ENCODE data around the gene NPAS3. TPM values are rescaled to one million over a fixed set of nuclear protein-coding genes. Genes with fewer than 3 reads are reported as not detected.

NPAS3 gene
- total RNA-seq, 2 donors from 2014 or later, result 2.4 TPM

DNA sequence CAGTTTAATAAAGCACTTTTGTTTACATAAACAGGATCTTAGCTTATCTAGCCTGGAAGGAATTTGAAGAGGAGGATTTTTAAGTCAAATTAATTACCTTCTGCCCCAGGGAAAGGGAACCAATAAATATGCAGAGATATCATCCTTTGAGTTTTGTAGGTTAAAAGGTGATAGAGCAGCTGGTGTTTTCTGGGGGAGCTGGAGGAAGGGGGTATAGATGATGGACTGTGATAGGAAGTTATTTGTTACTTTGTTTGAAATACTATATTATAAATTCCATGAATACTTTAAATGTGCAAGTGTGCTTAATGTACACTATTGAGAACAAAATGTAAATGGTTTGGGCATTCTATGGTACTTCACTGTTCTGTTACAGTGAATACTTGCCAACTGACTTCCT lies 55.2 kb downstream of the NPAS3 start:
- ATAC-seq (no peak), DNase-seq (no peak)
- intact Hi-C loops (cut with DNase I), result no loop called here

DNA sequence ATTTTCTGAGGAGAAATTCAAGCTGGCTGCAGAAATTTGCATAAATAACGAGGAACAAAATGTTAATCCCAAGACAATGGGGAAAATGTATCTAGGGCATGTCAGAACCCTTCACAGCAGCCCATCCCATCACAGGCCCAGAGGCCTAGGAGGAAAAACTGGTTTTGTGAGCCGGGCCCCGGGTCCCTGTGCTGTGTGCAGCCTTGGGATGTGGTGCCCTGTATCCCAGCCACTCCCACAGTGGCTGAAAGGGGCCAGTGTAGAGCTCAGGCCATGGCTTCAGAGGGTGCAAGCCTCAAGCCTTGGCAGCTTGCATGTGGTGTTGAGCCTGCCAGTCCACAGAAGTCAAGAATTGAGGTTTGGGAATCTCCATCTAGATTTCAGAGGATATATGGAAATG lies 57.7 kb downstream of the NPAS3 start:
- DNase-seq, result no peak
- intact Hi-C loops (cut with DNase I), result loop anchor here in 1 of 2 donors (5.0 kb wide), 1 partner anchor 419 kb away; no protein-coding TSS in a partner anchor
- ATAC-seq, result no peak

DNA sequence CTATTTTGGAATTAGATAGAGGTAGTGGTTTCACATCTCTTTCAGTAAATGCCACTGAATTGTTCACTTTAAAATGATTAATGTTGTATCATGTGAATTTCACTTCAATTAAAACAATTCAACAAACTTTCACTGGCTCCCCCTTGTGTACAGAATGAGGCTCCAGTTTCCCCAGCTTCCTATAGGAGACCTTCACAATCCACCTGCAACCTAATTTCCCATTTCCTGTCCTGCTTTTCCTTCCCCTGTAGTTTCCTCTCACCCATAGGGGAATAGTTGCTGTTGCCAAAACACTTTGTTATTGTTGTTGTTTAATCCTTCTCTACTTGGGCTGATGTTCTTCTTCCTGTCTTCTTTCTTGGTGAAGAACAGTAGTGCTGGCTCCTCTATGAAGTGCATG lies 59.8 kb downstream of the NPAS3 start:
- ATAC-seq, result no peak
- intact Hi-C loops (cut with DNase I), result loop anchor here in 1 of 2 donors (5.0 kb wide), 1 partner anchor 421 kb away; no protein-coding TSS in a partner anchor
- no peak for DNase-seq

DNA sequence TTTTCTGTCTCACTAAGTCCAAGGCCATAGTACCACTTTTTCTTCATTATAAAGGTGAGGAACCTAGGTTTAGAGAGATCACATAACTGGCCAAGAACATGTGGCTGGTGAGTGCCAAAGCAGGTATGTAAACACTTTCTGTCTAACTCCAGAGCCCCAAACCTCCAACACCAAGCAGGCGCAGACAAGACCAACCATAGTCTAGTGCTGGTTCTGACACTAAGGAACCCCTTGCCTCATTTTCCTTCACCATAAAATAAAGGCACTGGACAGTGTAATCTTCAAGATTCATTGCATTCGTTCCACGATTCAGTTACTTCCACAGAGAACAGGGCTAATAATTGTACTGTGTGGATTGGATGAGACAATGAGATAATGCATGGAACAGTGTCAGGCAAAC lies 71.0 kb downstream of the NPAS3 start:
- ATAC-seq, result no peak
- no peak for DNase-seq
- intact Hi-C loops (cut with DNase I), result no loop called here

DNA sequence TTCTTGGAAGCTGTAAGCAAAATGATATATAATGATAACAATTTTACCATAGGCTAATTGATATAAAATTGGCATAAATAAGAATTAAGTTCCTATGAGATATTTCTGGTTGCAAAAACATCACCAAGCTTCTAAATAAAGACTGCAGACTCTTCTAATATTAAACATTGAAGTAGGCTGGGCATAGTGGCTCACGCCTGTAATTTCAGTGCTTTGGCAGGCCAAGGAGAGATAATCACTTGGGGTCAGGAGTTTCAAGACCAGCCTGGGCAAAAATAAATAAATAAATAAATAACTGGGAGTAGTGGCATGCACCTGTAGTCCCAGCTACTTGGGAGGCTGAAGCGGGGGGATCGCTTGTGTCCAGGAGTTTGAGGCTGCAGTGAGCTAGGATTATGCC lies 71.8 kb downstream of the NPAS3 start:
- ATAC-seq (peak in 1 of 2 donors; percentile 44), DNase-seq (no peak)
- intact Hi-C loops (cut with DNase I), result no loop called here

DNA sequence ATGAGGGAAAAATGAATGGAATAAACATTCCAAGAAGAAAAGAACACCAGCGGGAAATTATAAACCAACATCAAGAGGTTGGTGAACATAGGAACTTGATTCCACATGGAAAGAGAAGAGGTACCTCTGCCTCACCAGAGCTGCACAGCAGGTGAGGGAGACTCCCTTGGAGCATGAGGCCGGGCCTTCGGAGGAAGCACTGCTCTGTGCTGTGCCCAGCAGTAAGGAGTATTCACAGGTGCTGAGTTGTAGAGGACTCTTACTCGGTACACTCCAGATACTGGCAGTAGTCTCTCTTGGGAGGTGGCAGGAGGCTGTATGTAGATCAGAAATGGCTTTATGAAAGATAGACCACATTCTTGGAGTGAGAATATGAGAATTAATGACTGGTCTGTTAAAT lies 76.0 kb downstream of the NPAS3 start:
- no peak for DNase-seq
- intact Hi-C loops (cut with DNase I), result no loop called here
- no peak for ATAC-seq

DNA sequence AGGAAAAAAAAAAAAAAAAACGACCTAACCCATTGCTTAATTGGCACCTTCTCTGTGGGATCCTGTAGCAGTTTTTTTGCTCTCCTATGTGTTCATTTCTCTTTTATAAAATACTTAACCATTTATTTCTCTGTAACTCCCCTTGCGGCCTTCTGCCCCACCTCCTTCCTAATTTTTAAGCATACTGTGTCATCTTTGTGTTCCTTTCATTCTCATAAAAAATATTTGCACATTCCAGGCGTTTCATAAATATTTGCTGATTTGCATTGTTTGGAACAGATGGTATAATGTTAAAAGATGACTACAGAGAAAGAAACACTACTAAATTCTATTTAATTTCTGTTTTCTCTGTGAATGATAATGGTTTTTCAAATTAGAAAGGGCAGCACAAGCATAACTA lies 77.9 kb downstream of the NPAS3 start:
- ATAC-seq, result no peak
- intact Hi-C loops (cut with DNase I), result no loop called here
- no peak for DNase-seq

DNA sequence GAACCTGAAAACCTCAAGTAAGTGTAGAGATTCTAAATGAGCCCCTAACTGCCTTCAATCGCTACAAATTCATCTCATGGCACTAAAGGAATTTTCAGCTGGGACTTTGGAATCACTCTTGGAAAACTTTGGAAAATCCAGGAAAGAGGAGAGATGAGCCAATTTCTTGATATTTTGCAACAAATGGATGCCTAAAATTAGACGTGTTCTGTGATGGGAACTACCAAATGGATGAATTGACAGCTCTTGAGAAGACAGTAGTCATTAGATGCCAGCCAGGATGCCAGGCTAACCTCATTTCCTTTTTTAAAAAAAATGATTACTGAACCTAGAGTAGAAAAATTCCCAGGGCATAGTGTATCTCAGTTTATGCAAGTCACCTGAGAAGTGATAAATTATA lies 78.3 kb downstream of the NPAS3 start:
- ATAC-seq, result no peak
- intact Hi-C loops (cut with DNase I), result no loop called here
- no peak for DNase-seq

DNA sequence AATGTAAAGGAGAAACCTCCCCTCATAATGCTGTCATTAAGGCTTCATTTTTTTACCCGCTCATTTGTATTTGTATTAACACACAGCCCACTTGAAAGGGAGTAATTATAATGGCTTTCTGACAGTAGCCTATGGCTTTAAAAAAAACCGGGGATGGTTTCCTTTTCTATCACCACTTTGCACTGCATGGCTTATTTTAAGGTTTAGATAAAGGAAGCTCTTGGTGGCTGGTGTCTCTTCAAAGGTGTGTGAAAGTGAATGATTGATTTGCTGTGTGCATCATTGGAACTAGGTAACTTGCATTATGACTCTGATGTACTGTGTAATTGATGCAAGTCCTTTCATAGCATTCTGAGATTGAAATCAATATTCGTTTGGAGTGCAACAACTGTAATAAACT lies 80.7 kb downstream of the NPAS3 start:
- ATAC-seq (no peak), DNase-seq (no peak)
- intact Hi-C loops (cut with DNase I), result no loop called here

DNA sequence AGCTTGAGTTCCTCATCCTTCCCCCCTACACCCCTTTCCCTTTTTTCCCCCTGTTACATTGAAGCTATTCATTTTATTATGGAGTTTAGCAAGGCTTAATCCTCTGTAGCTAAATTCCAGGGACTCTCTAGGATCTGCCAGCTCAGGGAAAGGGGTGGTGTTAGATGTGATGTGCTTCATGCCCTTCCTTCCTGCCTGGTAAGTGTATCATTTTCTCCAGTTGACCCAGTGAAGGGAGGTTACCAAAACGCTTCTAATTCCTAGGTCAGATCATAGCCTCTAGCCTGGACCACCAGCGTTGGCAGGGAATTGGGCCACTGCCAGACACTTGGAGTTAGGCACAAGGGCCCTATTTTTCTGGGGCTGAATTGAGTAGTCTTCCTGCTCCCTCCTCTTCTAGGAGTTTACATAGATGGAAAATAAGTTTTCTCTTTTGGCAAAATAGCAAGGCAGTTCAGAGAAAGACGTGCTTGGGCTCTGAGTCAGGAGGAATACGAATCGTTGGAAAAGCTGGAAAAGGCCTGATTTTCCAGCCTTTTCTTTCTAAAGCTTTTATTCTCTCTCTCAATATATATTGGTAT lies 88.3 kb downstream of the NPAS3 start:
- DNase-seq, result peak; percentile 19
- peak; percentile 47 to 70 for ATAC-seq

DNA sequence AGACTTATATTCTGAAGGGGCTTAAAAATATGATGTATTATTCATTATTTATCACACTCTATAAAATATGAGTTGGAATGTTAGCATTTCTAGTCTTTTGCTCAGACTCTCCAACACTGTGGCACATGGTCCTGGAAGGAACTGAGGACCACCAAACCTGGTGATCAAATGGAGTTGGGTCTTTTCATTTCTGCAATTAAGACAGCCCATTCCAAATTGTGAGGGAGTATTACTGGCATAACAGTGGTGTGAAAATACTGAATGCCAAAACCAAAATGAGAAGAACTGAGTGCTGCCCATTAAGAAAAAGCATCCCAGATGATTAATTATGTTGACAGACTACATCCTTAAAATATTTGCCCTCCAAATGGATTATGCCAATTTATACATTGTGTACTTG lies 90.8 kb downstream of the NPAS3 start:
- DNase-seq (no peak), ATAC-seq (no peak)
- intact Hi-C loops (cut with DNase I), result no loop called here

More for the DNA sequence above, 88.3 kb downstream of the NPAS3 start:
- intact Hi-C loops (cut with DNase I), result no loop called here

DNA sequence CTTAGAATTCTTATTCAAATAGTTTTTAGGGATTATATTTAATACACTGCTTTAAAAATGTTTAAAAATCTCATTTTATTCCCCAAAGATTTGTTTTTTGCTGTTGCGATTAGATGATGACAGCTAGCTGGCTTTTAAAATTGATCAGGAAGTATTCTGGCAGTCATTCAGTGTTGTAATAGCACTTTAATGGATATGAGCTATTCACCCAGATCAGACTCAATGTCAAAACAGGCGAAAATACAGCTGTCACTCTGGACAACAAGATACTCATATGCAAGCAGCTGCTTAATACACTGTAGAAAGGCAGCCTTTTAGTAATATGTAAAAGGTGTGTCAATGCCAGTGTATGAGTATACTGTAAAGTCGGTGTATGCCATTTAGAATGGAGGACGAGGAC lies 91.7 kb downstream of the NPAS3 start:
- intact Hi-C loops (cut with DNase I), result no loop called here
- DNase-seq (no peak), ATAC-seq (no peak)

DNA sequence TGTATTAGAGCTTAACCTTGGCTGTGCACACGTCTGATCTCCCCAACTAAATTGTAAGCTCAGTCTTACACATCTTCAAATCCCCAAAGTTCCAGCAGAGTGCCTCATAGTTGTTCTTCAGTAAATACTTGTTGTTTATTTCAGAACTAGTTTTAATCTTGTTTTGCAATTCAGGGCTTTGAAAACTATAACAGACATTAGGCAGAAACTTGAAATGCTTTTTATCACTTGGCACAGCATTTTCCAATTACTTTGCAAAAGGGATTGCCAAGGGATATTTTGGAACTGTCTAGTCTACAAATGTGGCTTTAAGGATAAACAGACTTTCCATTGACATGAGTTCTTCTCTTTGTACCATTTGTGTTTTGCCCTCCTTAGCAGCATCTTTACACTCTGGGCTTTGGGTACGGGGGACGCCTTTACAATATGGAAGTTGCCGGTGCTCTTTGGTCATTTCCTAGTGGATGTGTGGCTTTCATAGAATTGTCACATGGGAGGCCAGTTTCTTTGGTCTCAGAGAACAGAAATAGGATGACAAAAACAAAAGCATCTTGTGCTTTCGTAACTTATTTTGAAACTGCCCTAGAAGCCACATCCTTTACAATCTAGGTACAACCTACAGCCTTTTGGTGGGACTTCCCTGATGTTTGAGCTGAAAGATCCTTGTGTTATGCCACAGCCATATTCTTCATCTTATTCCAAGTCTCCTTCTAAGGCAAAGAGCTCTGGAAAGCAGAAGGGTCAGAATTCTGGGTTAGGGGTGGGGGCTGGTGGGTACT lies 96.9 kb downstream of the NPAS3 start:
- intact Hi-C loops (cut with DNase I), result no loop called here
- ATAC-seq (no peak), DNase-seq (no peak)

DNA sequence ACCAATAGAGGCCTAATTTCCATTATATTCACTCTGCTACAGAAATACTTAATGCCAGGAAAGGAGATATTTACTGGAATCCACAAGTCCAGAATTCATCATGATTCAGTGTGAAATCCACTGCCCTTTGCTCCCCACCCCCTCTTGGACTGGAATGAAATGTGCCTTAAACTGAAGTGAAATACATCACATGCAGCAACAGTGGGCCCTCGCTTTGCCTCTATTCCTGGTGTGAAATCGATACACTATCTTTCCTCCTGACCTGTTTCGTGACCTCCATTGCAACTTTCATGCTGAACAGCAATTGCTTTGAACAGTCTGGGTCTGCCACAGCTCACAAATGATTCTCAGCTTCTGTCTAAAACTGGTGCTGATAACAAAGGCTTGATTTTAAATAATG lies 100.6 kb downstream of the NPAS3 start:
- no peak for ATAC-seq
- DNase-seq, result no peak
- intact Hi-C loops (cut with DNase I), result no loop called here

DNA sequence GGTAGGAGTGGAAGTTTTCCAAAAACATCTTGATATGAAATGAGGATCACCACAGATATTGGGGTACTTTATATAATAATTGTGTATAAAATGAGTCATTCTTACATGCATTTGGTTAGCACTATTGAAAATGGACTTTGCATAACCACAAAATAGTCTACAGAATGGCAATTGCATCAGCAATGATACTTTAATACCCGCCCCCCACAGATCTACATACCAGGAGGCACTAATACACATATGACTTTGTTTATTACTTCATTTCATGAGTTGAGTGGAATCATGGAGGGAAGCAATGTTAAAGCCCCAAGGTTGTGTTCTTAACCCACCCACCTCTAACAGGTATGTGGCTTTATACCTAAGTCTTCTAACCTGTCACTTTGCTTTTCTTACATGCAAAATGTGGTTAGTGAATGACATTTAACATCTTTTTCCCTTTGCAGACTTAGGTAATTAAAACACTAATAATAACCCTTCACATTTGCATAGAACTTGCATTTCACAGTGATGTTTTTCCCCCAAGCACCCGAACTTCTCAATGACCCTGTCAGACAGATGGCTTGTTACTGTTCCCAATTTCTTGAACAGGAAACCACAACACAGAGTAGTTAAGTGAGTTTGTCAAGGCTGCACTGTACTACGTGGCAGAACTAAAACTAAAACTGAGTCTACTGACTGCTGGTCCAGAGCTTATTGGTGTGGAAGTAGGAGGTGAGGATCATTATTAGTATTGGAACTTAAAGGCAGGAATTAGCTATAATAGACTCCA lies 101.9 kb downstream of the NPAS3 start:
- intact Hi-C loops (cut with DNase I), result no loop called here
- DNase-seq (no peak), ATAC-seq (no peak)

DNA sequence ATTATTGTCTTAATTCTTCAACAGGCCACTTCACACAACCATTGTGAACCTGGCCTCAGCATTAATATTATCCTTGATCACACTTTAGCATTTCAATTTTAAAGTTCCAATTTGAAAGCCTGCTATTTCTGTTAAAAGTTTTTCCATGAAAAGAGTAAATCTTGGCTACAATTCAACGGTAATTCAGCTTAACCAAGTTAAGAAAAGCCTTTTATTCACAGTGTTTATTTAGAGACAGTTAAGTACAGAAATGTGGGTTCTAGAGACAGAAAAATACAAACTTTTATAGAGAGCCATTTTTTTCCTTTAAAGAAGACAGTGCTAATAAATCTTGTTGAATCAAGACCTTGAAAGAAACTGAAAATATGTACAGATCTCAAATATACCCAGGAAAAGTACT lies 103.9 kb downstream of the NPAS3 start:
- intact Hi-C loops (cut with DNase I), result no loop called here
- DNase-seq, result no peak

DNA sequence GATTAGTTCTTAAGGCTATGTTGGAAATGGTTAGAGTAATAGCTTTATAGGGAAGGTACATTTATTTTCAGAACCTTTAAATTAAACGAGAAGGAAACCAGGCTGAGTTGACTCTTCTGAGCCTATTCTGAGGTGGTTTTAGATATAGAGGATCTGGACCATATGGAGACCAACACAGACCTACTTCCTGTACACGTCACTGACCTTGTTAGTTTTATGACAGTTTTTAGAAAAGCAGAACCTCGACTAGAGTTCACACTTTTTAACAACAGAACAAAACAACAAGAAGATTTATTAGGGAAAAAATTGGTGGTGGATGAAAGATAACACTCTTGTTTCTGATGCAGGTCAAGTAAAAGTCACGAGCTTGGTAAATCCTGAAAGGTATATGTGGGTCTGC lies 107.1 kb downstream of the NPAS3 start:
- no peak for DNase-seq
- intact Hi-C loops (cut with DNase I), result no loop called here
- ATAC-seq, result no peak

More for the DNA sequence above, 103.9 kb downstream of the NPAS3 start:
- ATAC-seq, result no peak

DNA sequence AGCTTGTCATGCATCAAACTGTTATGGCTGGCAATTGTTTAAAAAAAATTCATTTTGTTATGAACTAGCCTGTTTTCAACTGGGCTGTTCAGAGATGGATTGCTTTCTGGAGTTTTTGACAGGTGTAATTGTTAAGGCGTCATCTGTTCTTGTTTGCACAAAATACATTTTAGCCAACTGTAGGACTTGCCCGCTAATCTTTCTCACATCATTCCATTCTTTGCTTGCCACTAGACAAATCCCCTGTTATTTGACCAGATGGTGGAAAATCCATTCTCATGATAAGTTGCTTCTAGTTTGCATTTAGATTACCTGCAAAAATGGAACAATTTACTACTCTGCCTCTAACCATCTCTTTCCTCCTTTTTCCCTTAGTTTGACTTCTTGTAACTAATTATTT lies 114.3 kb downstream of the NPAS3 start:
- intact Hi-C loops (cut with DNase I), result no loop called here
- no peak for ATAC-seq
- no peak for DNase-seq

DNA sequence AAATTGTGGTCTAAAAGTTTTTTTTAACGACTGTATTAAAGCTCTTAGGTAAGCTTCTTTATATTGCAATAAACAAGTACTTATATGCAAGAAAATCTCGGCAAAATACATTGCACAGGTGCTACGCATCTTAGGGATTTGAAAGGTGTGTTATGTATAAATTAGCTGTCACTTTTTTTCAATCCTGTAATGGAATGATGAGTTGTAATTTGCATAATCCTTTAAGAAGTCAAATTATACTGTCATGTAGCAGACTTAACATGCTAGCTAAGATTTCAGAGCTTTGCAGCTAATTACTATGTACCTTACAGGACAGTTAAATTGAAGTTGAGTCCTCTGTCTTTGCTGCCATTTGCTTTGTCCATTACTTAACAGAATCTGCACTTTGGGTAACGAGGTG lies 117.5 kb downstream of the NPAS3 start:
- ATAC-seq, result no peak
- DNase-seq, result no peak
- intact Hi-C loops (cut with DNase I), result no loop called here

DNA sequence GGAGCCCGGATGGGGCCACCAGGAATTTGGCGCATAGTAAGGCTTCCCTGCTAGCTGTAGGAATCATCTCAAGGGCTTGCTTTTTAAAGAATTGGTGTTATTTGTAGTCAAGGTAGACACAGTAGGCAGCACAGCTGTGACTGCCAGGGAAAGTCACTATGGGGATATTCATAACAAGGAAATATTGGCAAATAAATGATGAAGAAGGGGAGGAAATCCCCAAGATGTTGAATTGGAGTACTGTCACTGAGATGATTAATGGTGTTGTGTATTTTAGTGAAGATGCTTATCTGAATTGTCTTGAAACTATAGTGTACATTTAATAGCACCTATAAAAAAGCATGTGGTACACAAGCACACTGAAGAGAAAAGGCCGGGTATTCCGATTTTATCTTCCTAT lies 118.9 kb downstream of the NPAS3 start:
- no peak for DNase-seq
- no peak for ATAC-seq

More for the DNA sequence above, 118.9 kb downstream of the NPAS3 start:
- intact Hi-C loops (cut with DNase I), result no loop called here

All from left cardiac atrium (tissue), 4 donors.